ENCODE results near the gene ULK4. TPM values are rescaled to one million over a fixed set of nuclear protein-coding genes. Genes with fewer than 3 reads are reported as not detected.

Gene ULK4
- total and polyA plus RNA-seq, 2 of the 8 experiments (the other 6 are each of a cell fraction or from before 2014, with no cell fraction given): 3.0 to 10.8 TPM

DNA sequence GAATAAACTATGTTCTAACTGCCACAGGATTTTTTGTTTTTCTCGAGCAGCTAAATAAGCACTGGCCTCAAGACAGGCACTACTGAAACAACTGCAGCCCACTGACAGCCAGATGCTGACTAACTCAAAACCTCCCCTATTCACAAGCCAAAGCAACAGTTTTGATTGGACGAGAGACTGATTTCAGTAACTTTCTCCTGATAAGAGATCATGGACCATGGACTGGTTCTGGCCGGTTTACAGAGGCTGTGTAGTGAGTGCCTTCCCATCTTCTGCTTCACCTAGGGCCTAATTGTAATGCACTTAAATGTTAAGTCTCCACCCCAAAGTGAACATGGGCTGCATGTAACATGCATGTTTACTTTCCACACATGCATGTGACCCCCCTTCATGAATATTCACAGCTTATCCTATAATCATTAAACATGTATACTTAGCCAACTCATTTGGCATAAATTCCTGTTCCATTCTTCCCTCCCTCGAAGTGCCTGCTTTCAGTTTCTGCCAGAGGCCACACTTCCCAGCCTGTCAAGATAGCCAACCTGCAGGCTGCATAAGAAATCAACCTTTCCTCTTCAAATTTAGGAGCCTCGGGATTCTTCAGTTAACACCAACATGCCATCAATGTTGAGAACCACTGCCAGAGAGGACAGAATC is 108.2 kb downstream of the ULK4 start:
- CTCF ChIA-PET (ENCODE audit: partially characterized antibody): interaction anchor here (0.6 to 3.1 kb wide), 2 partner anchors 9 to 175 kb away, joined by 3 to 14 read pairs; no protein-coding TSS in a partner anchor
- DNase-seq (ENCODE audit: low read depth in 1 of 2, low spot score in 2 of 2): no peak
- no peak overlapping the region for H3K4ac ChIP-seq (replicated peaks; ENCODE audit: insufficient read length, low read depth, low read length)
- no peak overlapping the region for H2AFZ ChIP-seq (ENCODE audit: low read length)
- H2BK20ac ChIP-seq (ENCODE audit: low read length): no peak overlapping the region
- no peak overlapping the region for H4K5ac ChIP-seq (ENCODE audit: insufficient read length, low read depth, low read length)
- no peak overlapping the region for H3K56ac ChIP-seq (replicated peaks; ENCODE audit: insufficient read length, low read depth, low read length)
- WGBS, 2 experiments (ENCODE audit: extremely low coverage in 1 of 2, insufficient coverage in 1 of 2, insufficient read length in 1 of 2, insufficient replicate concordance in 2 of 2, low coverage in 1 of 2, low lambda C conversion rate in 2 of 2, missing lambda C conversion rate in 1 of 2): 89% methylated on average over 5 of the region's 5 CpGs; no CpG with 5 or more reads in 1 of the 2 experiments
- H2AK5ac ChIP-seq (ENCODE audit: low read depth, low read length): no peak overlapping the region
- H3K27ac ChIP-seq (ENCODE audit: low read depth, low read length): no peak overlapping the region
- no peaks in the 10 kb centered on the region for H3K79me2 ChIP-seq (ENCODE audit: control insufficient read depth in 1 of 2, insufficient read depth in 2 of 2, low read length in 2 of 2)
- no peak overlapping the region for H3K18ac ChIP-seq (ENCODE audit: extremely low read depth, low read length)
- H3K23me2 ChIP-seq (ENCODE audit: low read depth, low read length): no peaks in the 10 kb centered on the region
- no peak overlapping the region for H3K23ac ChIP-seq (ENCODE audit: insufficient read length)
- no peaks in the 10 kb centered on the region for H3K9me3 ChIP-seq (ENCODE audit: insufficient read depth in 2 of 2, low read depth in 1 of 2, low read length in 1 of 2)
- peaks cover 0 to 3% (median 0%) of the 10 kb centered on the region in 4 experiments; a peak in 1 of 7 replicates for H3K4me1 ChIP-seq (replicated peaks in 1 of 4; ENCODE audit: control insufficient read depth in 3 of 4, insufficient read depth in 4 of 4, low read length in 3 of 4)
- H3K4me2 ChIP-seq (ENCODE audit: insufficient read depth in 1 of 2, low read depth in 2 of 2, low read length in 2 of 2): no peak overlapping the region
- H3K36me3 ChIP-seq (ENCODE audit: control insufficient read depth in 2 of 4, insufficient read depth in 4 of 4, low read length in 3 of 4): no peaks in the 10 kb centered on the region
- H3K4me3 ChIP-seq (ENCODE audit: extremely low read depth in 1 of 4, insufficient read depth in 2 of 4, low read depth in 3 of 4, low read length in 4 of 4): no peak overlapping the region
- no peak for TF ChIP-seq ASH2L (IDR thresholded peaks at IDR 0.05; ENCODE audit: low read length)
- TF ChIP-seq TEAD4 (IDR thresholded peaks at IDR 0.05; ENCODE audit: low read depth, low read length): no peak
- no peak for TF ChIP-seq EP300 (IDR thresholded peaks at IDR 0.05; ENCODE audit: borderline replicate concordance in 1 of 2, low read depth in 2 of 2, low read length in 2 of 2)
- no peak for TF ChIP-seq RBBP5 (IDR thresholded peaks at IDR 0.05; ENCODE audit: borderline replicate concordance, low read depth, low read length)
- no peak for TF ChIP-seq KDM4A (IDR thresholded peaks at IDR 0.05; ENCODE audit: low read depth, low read length, severe bottlenecking)
- TF ChIP-seq EZH2 (IDR thresholded peaks at IDR 0.05; ENCODE audit: low read depth, low read length, severe bottlenecking): no peak
- no peak for TF ChIP-seq SIRT6 (IDR thresholded peaks at IDR 0.05; ENCODE audit: low read length)
- no peak for TF ChIP-seq YY1 (IDR thresholded peaks at IDR 0.05; ENCODE audit: low read depth, low read length)
- TF ChIP-seq, protein P1, sequence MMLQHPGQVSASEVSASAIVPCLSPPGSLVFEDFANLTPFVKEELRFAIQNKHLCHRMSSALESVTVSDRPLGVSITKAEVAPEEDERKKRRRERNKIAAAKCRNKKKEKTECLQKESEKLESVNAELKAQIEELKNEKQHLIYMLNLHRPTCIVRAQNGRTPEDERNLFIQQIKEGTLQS (IDR thresholded peaks at IDR 0.05; ENCODE audit: insufficient read depth, low read depth, low read length): no peak
- POLR2A ChIA-PET (ENCODE audit: partially characterized antibody): no interaction called here
- H2BK15ac ChIP-seq (ENCODE audit: low read length): no peak overlapping the region
- H2BK120ac ChIP-seq (replicated peaks; ENCODE audit: low read depth, low read length): no peak overlapping the region
- FAIRE-seq: no peak
- H3K14ac ChIP-seq (ENCODE audit: insufficient read length): no peak overlapping the region
- no peak overlapping the region for H4K8ac ChIP-seq (ENCODE audit: extremely low read depth, insufficient read depth, low read length)
- no peak overlapping the region for H4K91ac ChIP-seq (replicated peaks; ENCODE audit: insufficient read length, low read length)
- H2BK12ac ChIP-seq (ENCODE audit: low read depth, low read length): no peak overlapping the region
- H4K20me1 ChIP-seq (replicated peaks in 1 of 2; ENCODE audit: control insufficient read depth in 1 of 2, insufficient read depth in 2 of 2, low read length in 2 of 2): no peaks in the 10 kb centered on the region
- H3K79me1 ChIP-seq (ENCODE audit: low read depth, low read length): no peaks in the 10 kb centered on the region
- H3K27me3 ChIP-seq (replicated peaks in 1 of 4; ENCODE audit: control insufficient read depth in 3 of 4, extremely low read depth in 1 of 4, insufficient read depth in 3 of 4, low read length in 3 of 4): peaks cover 0 to 1% (median 0%) of the 10 kb centered on the region in 4 experiments; a peak in 1 of 7 replicates
- no peak overlapping the region for H2BK5ac ChIP-seq (ENCODE audit: low read depth, low read length)
- no peak overlapping the region for H3K9ac ChIP-seq (replicated peaks in 1 of 4; ENCODE audit: extremely low read depth in 1 of 4, low read depth in 3 of 4, low read length in 3 of 4)

All from H1 (cell line).